HPDE6-E6E7 (cell line): Measurements from ENCODE around the gene LMO1.

Experiments
- DNase-seq: peaks from one replicate; pipeline ENCODE4 v3.0.0; 2011; ENCODE audit warnings: missing footprints; ENCODE audit errors: extremely low spot score

Gene LMO1

DNA sequence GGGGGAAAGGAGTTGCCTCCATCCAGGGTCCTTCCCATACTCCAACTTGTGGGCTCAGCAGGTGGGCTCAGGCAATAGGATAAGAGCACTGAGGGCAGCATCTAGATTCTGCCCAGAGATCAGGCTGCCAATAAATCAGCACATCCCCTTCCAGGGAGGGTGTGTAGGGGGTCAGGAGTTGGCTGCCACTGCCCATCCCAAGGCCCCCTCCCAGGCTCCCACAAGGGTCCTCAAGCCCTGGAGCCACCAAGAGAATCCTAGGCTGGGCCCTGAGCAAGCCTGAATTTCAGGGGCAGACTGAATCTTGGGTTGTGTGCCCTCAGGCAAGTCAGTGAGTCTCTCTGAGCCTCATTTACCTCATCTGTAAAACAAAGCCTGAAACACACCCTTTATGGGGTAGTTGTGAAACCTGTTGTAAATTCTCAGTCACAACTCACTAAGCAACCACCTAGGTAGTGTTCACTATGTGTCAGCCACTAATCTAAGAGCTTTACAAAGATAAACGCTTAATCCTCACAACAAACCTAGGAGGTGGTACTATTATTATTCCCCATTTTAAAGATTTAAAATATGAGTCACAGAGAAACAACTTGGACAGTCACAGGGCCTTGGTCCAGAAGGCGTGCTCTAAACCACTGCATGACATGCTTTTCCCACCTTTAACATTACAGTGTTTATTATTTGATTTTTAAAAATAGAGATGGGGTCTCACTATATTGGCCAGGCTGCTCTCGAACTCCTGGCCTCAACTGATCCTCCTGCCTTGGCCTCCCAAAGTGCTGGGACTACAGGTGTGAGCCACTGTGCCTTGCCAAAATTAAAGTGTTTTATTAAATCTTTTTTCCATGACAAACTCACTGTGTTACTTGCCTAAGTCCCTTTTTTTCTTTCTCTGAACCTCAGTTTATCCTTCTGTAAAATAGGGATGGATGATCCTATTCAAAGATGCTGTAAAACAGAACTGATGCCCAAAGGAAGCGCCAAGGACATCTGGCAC is 36.2 kb downstream of the LMO1 start:
- DNase-seq = peak; percentile 57

- peak; percentile 32 for DNase-seq
Observed at GRCh38 chr11:8225589-8226036, 38.1 kb downstream of the LMO1 start.

DNA sequence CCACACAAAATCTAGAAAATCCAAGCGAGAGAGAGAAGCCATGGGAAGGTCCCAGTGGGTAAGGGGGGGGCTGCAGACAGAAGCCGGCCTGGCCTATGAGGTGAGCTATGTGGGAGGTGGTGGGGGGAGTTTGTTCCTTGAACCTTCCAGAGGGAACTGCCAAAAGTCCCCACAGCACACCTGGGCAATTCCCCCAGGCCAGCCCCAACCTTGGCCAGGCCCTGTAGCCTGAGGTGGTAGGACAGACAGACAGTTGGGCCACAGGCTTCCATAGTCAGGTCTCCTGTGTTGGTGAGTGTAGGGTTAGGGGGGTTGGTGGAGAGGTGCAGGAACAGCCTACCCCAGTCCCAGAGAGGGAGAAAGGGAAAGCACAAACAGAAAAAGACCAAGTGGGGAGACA is 39.0 kb downstream of the LMO1 start:
- no peak for DNase-seq

- no peak for DNase-seq
Observed at GRCh38 chr11:8224161-8224591, 39.5 kb downstream of the LMO1 start.

DNA sequence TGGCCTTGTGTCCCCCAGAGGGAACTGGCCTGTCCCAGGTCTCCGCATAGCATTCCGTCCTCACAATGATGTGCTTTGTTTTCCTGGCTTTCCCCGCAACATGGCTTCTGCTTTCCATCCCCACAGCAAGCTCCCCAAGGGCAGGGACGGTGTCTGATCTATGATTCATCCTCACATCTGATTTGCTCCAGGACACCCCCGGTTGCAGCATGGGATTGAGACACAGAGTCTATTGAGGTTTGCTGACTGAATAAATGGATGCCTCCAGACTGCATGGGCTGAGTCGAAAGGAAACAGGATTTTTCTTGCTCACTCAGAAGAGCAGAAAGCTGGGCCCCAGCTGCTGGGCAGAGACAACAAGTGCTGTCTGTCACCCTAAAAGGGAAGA is 40.2 kb downstream of the LMO1 start:
- no peak for DNase-seq

DNA sequence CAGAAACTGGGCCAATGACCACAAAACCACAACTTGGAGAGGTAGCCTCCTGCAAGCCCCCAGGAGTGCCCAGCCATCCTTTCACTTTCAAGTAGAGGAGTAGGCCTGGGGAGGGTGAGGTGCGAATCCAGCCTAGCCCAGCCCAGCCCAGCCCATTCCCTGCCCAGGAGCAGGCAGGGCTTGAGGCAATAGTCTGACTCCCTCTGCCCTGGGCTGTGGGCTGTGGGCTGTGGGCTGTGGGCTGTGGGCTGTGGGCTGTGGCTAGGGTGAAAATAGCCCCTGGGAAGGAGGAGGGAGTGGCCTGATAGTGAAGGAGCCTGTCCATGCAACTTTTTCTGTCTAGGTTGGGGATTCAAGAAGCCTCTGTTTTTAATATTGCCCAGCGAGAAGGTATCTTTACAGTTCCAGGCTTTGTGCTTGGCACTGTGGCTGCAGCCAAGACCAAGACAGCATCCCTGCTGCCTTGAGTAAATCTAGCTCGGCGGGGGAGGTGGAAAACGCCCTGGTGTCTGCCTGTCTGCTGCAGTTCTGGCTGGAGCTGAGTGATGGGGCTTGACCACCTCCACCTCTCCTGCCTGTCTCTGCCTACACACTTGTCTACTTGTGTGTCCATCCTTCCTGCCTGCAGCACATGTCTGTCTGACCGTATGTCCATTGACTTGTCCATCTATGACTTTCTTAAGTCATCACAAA is 40.7 kb downstream of the LMO1 start:
- no peak for DNase-seq

DNA sequence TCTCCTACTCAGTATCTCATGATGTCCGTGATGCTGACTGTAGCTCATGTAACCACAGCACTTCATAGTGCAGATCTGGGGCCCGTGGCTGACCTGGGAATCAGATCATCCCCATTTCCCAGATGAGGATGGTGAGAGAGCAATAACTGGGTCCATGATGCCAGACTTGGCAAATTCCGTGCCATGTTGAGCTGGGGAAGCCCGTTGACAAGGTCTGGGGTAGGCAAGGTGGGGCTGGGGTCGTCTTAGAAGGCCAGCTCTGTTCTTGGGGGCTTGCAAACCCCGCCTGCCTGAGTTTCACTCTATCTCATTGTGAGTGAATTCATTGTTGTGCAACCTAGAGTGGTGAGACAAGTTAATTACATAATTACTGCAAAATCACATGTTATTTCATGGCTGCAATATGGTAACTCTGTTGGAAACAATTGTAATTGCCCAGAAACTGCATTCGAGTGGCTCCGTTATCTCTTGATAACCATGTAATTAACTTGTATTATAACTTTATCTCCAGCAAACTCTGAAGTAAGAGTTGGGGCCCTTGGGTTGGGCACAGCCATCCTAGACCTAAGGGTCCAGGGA is 41.7 kb downstream of the LMO1 start:
- DNase-seq = no peak

DNA sequence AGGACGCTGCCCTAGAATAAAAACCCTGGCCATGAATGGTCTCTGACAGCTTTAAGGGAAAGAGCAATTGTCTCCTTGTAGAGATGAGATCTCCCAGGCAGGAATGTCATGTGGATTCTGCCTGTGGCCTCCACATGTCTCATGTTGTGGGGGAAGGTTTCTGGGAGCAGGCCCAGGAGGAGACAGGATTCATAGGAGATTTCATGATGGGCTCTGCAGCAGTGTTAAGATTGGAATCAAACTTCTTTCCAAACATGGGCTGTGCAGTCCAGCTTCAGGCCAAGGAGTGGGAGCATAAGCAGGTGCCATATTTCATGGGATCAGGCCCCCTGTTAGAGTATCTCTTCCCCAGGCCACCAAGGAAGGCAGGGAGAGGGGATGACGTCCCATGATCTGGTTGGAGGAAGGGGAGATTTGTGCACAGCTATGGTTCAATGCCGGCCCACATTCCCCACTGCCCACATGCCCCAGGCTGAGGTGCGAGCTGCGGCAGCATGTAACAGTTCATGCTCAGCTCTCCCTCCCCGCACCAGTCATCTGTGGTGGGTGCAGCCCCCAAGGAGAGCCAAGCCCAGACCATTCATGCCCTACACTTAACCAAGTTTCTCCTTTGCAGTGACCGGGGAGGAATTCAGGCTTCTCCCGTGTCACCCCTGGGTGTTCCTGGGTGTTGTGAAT is 42.5 kb downstream of the LMO1 start:
- no peak for DNase-seq

DNA sequence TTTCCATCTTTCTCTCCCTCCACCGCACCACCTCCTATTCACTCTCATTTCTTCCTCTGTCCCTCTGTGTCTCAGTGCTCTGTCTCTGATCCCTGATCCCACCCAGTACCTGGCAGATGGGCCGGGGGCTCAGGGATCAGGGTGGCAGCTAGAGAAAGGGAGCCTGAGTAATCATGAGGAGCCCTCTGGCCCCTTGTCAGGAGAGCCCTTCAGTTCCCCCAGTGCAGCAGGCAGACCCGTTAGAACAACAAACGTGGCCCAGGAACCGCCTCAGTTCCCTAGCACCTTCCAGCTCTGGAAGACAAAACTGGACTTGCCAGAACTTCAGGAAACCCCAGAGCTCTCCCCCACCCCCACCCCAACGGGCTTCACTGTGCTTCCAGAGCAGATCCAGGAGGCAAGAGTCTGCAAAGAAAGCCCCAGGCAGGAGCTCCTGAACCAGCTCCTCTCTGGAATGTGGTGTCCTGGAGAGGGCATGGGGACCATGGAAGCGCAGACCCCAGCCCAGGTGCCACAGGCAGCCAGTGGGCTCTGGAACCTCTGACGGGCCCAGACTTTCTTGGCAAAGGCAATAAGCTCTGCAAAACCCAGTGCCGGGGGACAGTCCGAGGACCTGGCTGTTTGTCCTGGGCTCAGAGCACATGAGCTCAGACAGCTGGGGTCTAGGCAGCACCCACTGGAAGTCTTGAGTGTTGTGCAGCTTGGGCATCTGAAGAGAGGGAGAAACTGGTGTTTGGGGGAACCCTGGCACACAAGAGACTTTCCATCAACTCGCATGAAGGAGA is 43.2 kb downstream of the LMO1 start:
- no peak for DNase-seq

DNA sequence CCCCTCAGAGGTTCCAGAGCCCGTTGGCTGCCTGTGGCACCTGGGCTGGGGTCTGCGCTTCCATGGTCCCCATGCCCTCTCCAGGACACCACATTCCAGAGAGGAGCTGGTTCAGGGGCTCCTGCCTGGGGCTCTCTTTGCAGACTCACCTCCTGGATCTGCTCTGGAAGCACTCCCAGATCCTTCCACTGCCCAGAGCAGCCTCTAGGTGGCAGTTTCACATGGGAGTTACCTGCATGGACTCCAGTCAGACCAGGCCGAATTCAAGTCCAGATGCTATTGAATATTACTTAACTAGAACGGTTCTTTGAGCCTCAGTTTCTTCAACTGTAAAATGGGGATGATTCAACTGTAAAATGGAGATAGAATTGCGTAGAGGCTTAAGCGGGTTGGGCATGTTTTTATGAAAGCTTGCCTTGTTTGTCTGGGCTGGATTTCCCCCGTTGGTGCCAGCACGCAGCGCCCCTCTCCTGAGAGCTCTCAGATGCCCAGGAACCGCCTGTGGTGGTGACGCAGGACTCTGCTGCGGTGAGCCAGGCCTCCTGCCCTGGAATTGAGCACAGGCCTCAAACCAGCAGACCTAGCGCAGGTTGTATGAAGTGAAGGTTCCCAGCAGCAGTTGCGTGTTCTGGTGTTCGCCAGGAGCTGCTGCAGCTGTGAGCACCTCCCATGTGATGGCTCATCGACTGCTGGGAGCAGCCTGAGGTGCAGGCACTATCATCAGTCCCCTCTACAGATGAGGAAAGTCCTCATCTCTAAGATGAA is 44.2 kb downstream of the LMO1 start:
- peak; percentile 47 for DNase-seq

DNA sequence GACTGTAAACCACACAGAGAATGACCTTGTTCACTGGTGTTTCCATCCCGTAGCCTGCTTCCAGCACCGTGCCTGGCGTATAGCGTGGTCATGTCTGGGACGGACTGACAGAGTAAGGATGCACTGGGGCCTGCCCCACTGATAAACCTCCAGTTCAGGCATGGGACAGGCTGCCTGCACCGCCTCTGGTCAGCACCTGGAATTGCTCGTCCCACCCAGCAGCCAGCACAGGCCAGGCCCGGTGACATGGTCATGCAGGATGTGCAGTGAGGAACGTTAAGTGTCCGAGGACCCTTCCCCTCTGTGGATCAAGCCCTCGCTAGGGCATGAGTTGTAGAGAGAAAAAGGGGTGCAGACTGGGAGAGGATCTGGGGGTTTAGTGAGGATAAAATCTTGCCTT is 44.8 kb downstream of the LMO1 start:
- no peak for DNase-seq

- no peak for DNase-seq
Observed at GRCh38 chr11:8218409-8218808, 45.3 kb downstream of the LMO1 start.

GRCh38 chr11:8217926-8218325 is 45.8 kb downstream of the LMO1 start:
- no peak for DNase-seq

GRCh38 chr11:8217136-8217535 is 46.5 kb downstream of the LMO1 start:
- no peak for DNase-seq

DNA sequence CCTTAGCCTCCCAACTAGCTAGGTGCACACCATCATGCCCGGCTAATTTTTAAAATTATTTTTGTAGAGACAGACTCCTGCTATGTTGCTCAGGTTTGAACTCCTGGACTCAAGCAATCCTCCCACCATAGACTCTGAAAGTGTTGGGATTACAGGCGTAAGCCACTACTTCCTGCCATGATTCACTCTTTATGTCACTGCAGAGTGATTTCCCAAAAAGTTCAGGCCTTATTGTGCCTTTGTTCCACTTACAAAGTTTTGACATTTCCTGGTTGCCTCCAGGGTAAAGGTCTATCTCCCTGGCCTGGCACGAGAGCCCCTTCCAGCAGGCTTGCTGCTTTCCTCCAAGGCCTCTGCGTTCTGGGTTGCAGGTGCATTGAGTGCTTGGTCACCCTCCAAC is 50.3 kb downstream of the LMO1 start:
- DNase-seq = no peak

DNA sequence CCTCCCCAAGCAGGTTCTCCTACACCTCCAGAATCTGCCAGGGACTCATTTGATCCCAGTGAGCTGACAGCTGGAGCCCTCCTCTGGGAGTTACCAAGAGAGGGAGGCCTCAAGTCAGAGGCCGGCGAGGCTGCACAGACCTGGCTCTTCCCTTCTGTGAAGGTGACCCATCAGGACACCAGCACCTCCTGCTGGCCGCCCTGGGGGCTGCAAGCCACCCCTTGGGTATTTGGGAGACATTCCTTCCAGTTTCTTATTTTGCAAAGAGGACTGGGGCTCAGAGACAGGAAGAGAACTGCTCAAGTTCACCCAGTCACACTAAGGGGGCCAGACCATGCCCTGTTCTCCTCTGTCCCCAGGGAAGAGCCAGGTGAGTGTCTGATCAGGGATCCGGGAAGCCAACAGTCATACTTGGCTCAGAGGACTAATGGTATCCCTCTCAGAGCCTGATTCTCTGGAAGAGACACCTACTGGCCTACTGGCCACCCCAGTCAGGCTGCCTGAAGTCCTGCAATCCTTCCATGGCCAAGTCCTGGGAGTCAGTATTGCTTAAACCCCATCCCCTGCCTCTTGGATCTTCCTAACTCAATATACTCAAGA is 54.4 kb downstream of the LMO1 start:
- DNase-seq = no peak

DNA sequence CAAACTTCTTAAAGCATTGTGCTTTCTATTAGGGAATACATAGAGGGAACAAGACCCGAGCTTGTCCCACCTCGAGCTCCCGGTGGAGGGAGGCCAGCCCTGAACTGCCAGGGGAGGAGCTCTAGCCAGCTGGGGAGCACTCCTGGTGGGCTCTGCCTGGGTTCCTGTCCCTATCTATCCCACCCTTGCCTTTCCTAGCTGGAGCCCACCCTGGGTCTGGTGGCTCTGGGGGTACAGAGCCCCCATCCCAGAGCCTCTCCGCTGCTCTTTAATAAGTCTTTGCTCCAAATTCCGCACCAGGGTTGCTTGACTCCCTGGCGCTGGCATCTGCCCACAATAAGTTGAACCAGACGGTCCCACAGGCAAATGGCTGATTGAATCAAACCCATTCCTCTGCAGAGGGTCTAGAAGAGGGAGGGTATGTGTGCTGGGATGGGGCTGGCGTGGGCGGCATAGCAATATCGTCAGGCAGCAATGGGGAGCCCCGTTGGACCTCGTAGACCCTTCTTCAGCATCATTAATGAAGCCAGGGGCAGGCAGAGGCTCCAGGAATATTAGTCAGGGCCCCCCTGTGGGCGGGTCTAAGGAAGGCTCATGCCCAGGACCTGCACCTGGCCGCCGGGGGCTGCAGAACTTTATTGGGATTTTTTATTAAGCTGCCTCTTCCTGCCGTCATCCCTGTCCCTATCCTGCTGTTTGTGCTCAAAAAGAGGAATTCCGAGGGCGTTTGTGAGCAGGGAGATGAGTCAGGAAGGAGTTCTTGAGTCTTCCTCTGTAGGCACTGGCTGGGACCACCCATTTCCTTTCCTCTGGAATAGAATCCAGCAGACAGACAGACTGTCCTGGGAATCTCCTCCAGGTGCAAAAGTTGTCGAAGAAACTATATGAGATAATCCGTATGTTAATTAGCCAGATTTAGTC is 56.3 kb downstream of the LMO1 start:
- DNase-seq = no peak

DNA sequence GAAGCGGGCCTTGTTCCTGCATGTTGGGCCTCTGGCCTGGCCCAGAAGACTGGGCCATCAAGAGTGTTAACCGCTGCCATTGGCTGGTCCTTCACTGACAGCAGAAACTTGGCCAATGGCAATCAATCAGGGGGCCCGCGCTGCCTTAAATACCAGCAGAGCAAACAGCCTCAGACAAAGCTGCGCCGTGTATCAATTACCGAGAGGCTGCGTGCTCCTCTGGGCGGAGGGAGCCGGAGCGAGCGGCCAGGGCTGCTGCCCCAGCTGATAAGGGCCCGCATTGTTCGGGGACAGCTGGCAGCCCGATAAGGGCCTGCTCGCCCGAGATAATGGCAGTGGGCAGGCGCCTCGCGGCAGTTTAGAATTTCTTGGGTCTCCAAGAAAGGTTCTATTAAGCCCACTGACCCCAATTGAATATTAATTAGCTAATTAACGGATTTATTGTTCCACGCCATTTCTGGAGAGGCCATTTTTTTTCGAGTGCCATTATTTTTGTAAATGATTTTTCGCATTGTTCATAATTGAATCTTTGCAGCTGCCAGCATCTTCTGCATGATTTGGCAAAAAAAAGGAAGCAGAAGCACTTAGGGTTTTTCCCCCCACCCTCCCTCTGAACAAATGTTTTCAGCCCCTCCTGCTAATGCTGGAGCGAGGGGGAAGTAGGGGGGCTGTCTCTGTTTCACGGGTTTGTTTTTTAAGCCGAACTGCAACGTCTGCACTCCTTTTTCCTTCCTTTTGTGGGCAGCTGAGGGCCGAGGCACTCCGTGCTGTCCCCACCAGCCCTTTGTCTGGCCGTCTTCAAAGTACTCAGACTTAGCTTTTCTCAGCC is 57.2 kb downstream of the LMO1 start:
- DNase-seq = no peak
